Neuronal stem cell (in vitro differentiated cells): ENCODE data around the gene PATL1.

Source experiments
- DNase-seq: peaks from one replicate; pipeline ENCODE4 v3.0.0-alpha.2; 2013; ENCODE audit warnings: low spot score
- H2AFZ ChIP-seq: one replicate; pipeline ENCODE4 v1.6.1; 2013; ENCODE audit warnings: mild to moderate bottlenecking, low read length, inconsistent platforms
- H2AK5ac ChIP-seq: 2 replicates; pipeline ENCODE4 v1.6.1; 2013; ENCODE audit warnings: low read depth, mild to moderate bottlenecking, inconsistent platforms, low read length, moderate library complexity, mixed read lengths
- H2BK120ac ChIP-seq: 2 replicates; pipeline ENCODE4 v1.6.1; 2013; ENCODE audit warnings: low read depth, mild to moderate bottlenecking, inconsistent platforms, low read length, moderate library complexity, mixed read lengths
- H2BK12ac ChIP-seq: one replicate; pipeline ENCODE4 v1.6.1; 2013; ENCODE audit warnings: low read length, inconsistent platforms
- H2BK15ac ChIP-seq: 2 replicates; pipeline ENCODE4 v1.6.1; 2013; ENCODE audit warnings: mild to moderate bottlenecking, low read length, inconsistent platforms, mixed read lengths
- H2BK5ac ChIP-seq: one replicate; pipeline ENCODE4 v1.6.1; 2013; ENCODE audit warnings: inconsistent platforms, mild to moderate bottlenecking, low read length, moderate library complexity
- H3K14ac ChIP-seq: one replicate; pipeline ENCODE4 v1.6.1; 2013; ENCODE audit warnings: low read length, inconsistent platforms
- H3K18ac ChIP-seq: 2 replicates; pipeline ENCODE4 v1.6.1; 2013; ENCODE audit warnings: low read length, inconsistent platforms
- H3K23ac ChIP-seq: 2 replicates; pipeline ENCODE4 v1.6.1; 2013; ENCODE audit warnings: low read depth, mild to moderate bottlenecking, mixed read lengths, low read length, inconsistent platforms; ENCODE audit not compliant: poor library complexity
- H3K27ac ChIP-seq: replicated peaks from 3 replicates; pipeline ENCODE4 v1.5.1; 2013; ENCODE audit warnings: low read length, inconsistent platforms
- H3K27me3 ChIP-seq, 3 experiments: 2 replicates each; pipeline ENCODE4 v1.6.1; 2013; ENCODE audit warnings: low read length in 3 of 3, mild to moderate bottlenecking in 2 of 3, inconsistent platforms in 1 of 3, low read depth in 1 of 3, mixed read lengths in 1 of 3, moderate library complexity in 1 of 3; ENCODE audit not compliant: control insufficient read depth in 3 of 3, insufficient read depth in 3 of 3
- H3K36me3 ChIP-seq, 2 donors: replicated peaks in 1 of 2; 2 replicates each; pipeline ENCODE4 v1.6.1; 2013; ENCODE audit warnings: low read length in 2 of 2; ENCODE audit not compliant: control insufficient read depth in 2 of 2, insufficient read depth in 2 of 2
- H3K4ac ChIP-seq: 2 replicates; pipeline ENCODE4 v1.6.1; 2013; ENCODE audit warnings: inconsistent platforms, mild to moderate bottlenecking, low read length, moderate library complexity
- H3K4me1 ChIP-seq, 2 donors: 1 replicate in 1 of 2; 2 replicates in 1 of 2; pipeline ENCODE4 v1.6.1; 2013; ENCODE audit warnings: low read length in 2 of 2, low read depth in 1 of 2; ENCODE audit not compliant: control insufficient read depth in 2 of 2, insufficient read depth in 1 of 2
- H3K4me2 ChIP-seq: one replicate; pipeline ENCODE4 v1.6.1; 2013; ENCODE audit warnings: mild to moderate bottlenecking, low read length, inconsistent platforms; ENCODE audit not compliant: insufficient read depth, poor library complexity, severe bottlenecking
- H3K4me3 ChIP-seq, 2 donors: 2 replicates each; pipeline ENCODE4 v1.5.1; 2013; ENCODE audit warnings: low read length in 2 of 2, mild to moderate bottlenecking in 2 of 2, inconsistent platforms in 1 of 2, moderate library complexity in 1 of 2
- H3K79me1 ChIP-seq: one replicate; pipeline ENCODE4 v1.6.1; 2013; ENCODE audit warnings: low read depth, mild to moderate bottlenecking, inconsistent platforms, low read length, moderate library complexity
- H3K9ac ChIP-seq: one replicate; pipeline ENCODE4 v1.6.1; 2013; ENCODE audit warnings: mild to moderate bottlenecking, low read depth, low read length, inconsistent platforms; ENCODE audit not compliant: poor library complexity
- H3K9me3 ChIP-seq, 2 donors: replicated peaks in 1 of 2; 2 replicates each; pipeline versions ENCODE3 to v1.6.1; 2013; ENCODE audit warnings: low read length in 2 of 2, mild to moderate bottlenecking in 2 of 2, inconsistent platforms in 1 of 2, low read depth in 1 of 2, mixed read lengths in 1 of 2, moderate library complexity in 1 of 2; ENCODE audit not compliant: control insufficient read depth in 2 of 2, insufficient read depth in 1 of 2
- H4K8ac ChIP-seq: one replicate; pipeline ENCODE4 v1.6.1; 2013; ENCODE audit warnings: low read depth, mild to moderate bottlenecking, inconsistent platforms, low read length, moderate library complexity
- H4K91ac ChIP-seq: one replicate; pipeline ENCODE4 v1.6.1; 2013; ENCODE audit warnings: low read length, low read depth, mild to moderate bottlenecking, inconsistent platforms; ENCODE audit not compliant: poor library complexity
- WGBS, 2 donors: extraction: QIAGEN DNeasy Blood & Tissue Kit; methylation state at CpG; one replicate each; pipeline ENCODE4 v1.1.7; 2013; ENCODE audit warnings: missing lambda C conversion rate in 2 of 2, mixed read lengths in 1 of 2; ENCODE audit not compliant: insufficient read length in 2 of 2, insufficient replicate concordance in 1 of 2; ENCODE audit errors: extremely low coverage in 2 of 2; 5-methylcytosine and 5-hydroxymethylcytosine counted together

The PATL1 gene

GRCh38 chr11:59647245-59647980 lies 21.4 kb downstream of the PATL1 start:
- Histone ChIP-seq H3K9me3 (peaks cover 0 to 9% of the 10 kb centered on the region in 2 donors), H3K14ac (no peak overlapping the region), H4K91ac (no peak overlapping the region), H3K4me1 (no peaks in the 10 kb centered on the region), H3K23ac (no peak overlapping the region), H2BK120ac (no peak overlapping the region), H4K8ac (no peak overlapping the region), H3K4me3 (no peak overlapping the region), H3K27me3 (no peaks in the 10 kb centered on the region), H3K4me2 (no peak overlapping the region), H2AK5ac (no peak overlapping the region), H2BK15ac (no peak overlapping the region), H2AFZ (no peak overlapping the region), H3K9ac (no peak overlapping the region), H3K4ac (no peak overlapping the region), H2BK5ac (no peak overlapping the region), H3K18ac (no peak overlapping the region), H3K36me3 (peaks cover 17 to 97% of the 10 kb centered on the region in 2 donors), H3K27ac (no peak overlapping the region), H2BK12ac (no peak overlapping the region), H3K79me1 (no peaks in the 10 kb centered on the region)
- WGBS, 2 donors, result no CpG with 5 or more reads among the region's 3 CpGs
- no peak for DNase-seq

GRCh38 chr11:59644528-59644927 lies 24.3 kb downstream of the PATL1 start:
- Histone ChIP-seq H3K79me1 (no peaks in the 10 kb centered on the region), H3K9me3 (peaks cover 0 to 9% of the 10 kb centered on the region in 2 donors), H4K91ac (no peak overlapping the region), H2AK5ac (no peak overlapping the region), H3K36me3 (peaks cover 22 to 96% of the 10 kb centered on the region in 2 donors), H3K27ac (no peak overlapping the region), H2BK15ac (no peak overlapping the region), H3K14ac (no peak overlapping the region), H2AFZ (no peak overlapping the region), H4K8ac (no peak overlapping the region), H2BK12ac (no peak overlapping the region), H3K4ac (no peak overlapping the region), H3K4me2 (no peak overlapping the region), H3K4me1 (no peaks in the 10 kb centered on the region), H2BK5ac (no peak overlapping the region), H3K9ac (no peak overlapping the region), H3K4me3 (no peak overlapping the region), H3K18ac (no peak overlapping the region), H3K27me3 (no peaks in the 10 kb centered on the region), H3K23ac (no peak overlapping the region), H2BK120ac (no peak overlapping the region)
- no peak for DNase-seq
- no CpG with 5 or more reads among the region's 3 CpGs for WGBS, 2 donors

- no peaks in the 10 kb centered on the region for H3K79me1 ChIP-seq
- H2AK5ac ChIP-seq, result no peak overlapping the region
- no peak overlapping the region for H3K18ac ChIP-seq
- H2AFZ ChIP-seq, result no peak overlapping the region
- H3K4me3 ChIP-seq, result no peak overlapping the region
- no peak overlapping the region for H3K4ac ChIP-seq
- H3K36me3 ChIP-seq, result peaks cover 24 to 96% of the 10 kb centered on the region in 2 donors
- no peak overlapping the region for H2BK120ac ChIP-seq
- no peaks in the 10 kb centered on the region for H3K4me1 ChIP-seq
- no peak overlapping the region for H4K91ac ChIP-seq
- H3K23ac ChIP-seq, result no peak overlapping the region
- H2BK15ac ChIP-seq, result no peak overlapping the region
- H3K14ac ChIP-seq, result no peak overlapping the region
- H3K27ac ChIP-seq, result no peak overlapping the region
- H3K9me3 ChIP-seq, result peaks cover 2 to 9% of the 10 kb centered on the region in 2 donors
- no peak overlapping the region for H3K9ac ChIP-seq
- no peak overlapping the region for H2BK12ac ChIP-seq
- no peak overlapping the region for H2BK5ac ChIP-seq
- DNase-seq, result no peak
- no peak overlapping the region for H3K4me2 ChIP-seq
- no peak overlapping the region for H4K8ac ChIP-seq
- H3K27me3 ChIP-seq, result no peaks in the 10 kb centered on the region
- no CpG with 5 or more reads among the region's 3 CpGs for WGBS, 2 donors
These were observed 25.4 kb downstream of the PATL1 start for GRCh38 chr11:59643390-59643789.

GRCh38 chr11:59641156-59641555 lies 27.7 kb downstream of the PATL1 start:
- Histone ChIP-seq H3K14ac (peak overlapping the region; percentile 56), H3K4ac (no peak overlapping the region), H2AFZ (no peak overlapping the region), H3K27ac (no peak overlapping the region), H4K91ac (no peak overlapping the region), H3K4me3 (no peak overlapping the region), H2BK120ac (no peak overlapping the region), H2BK12ac (no peak overlapping the region), H3K36me3 (peaks cover 31 to 96% of the 10 kb centered on the region in 2 donors), H3K79me1 (no peaks in the 10 kb centered on the region), H2BK15ac (no peak overlapping the region), H3K27me3 (no peaks in the 10 kb centered on the region), H3K9me3 (peaks cover 2 to 9% of the 10 kb centered on the region in 2 donors), H3K18ac (no peak overlapping the region), H3K4me2 (no peak overlapping the region), H2AK5ac (no peak overlapping the region), H4K8ac (no peak overlapping the region), H3K9ac (no peak overlapping the region), H2BK5ac (no peak overlapping the region), H3K4me1 (no peaks in the 10 kb centered on the region), H3K23ac (no peak overlapping the region)
- DNase-seq, result no peak
- WGBS, 2 donors, result no CpG with 5 or more reads among the region's 3 CpGs
